SK-N-SH treated with all-trans-retinoic acid at 6 μM for 48 hours (cell line): ENCODE measurements around the gene ARVCF.

Experiments
- ATAC-seq: fragments of 200-7000 bp; cut with Tn5 transposase; 3 replicates; pipeline ENCODE4 v1.9.1; 2020; ENCODE audit warnings: mild to moderate bottlenecking, moderate library complexity
- ARNTL ChIP-seq: fragments of 450-650 bp; formaldehyde crosslinking; IDR thresholded peaks from 2 replicates; pipeline ENCODE4 v1.5.0; 2020; ENCODE audit warnings: low read depth, mild to moderate bottlenecking, moderate library complexity, borderline replicate concordance
- BACH2 ChIP-seq: fragments of 250-450 bp; sonication (Bioruptor Pico); IDR thresholded peaks from 2 replicates; pipeline ENCODE4 v1.9.0; 2021; ENCODE audit warnings: mild to moderate bottlenecking, borderline replicate concordance
- CSDC2 ChIP-seq: fragments of 250-450 bp; sonication (Bioruptor Pico); IDR thresholded peaks from 2 replicates; pipeline ENCODE4 v1.5.0; 2020; ENCODE audit warnings: mild to moderate bottlenecking, moderate library complexity
- GLIS3 ChIP-seq: fragments of 250-450 bp; sonication (Bioruptor Pico); IDR thresholded peaks from 2 replicates; pipeline ENCODE4 v1.5.0; 2020; ENCODE audit warnings: mild to moderate bottlenecking, moderate library complexity
- ISL1 ChIP-seq: fragments of 250-450 bp; sonication (Bioruptor Pico); IDR thresholded peaks from 2 replicates; pipeline ENCODE4 v2.1.2; 2022; ENCODE audit warnings: mild to moderate bottlenecking, moderate library complexity
- OSR1 ChIP-seq: fragments of 250-450 bp; sonication (Bioruptor Pico); IDR thresholded peaks from 2 replicates; pipeline ENCODE4 v1.8.0; 2022; ENCODE audit warnings: moderate library complexity, mild to moderate bottlenecking, inconsistent platforms
- PPARA ChIP-seq: fragments of 250-450 bp; sonication (Bioruptor Pico); IDR thresholded peaks from 2 replicates; pipeline ENCODE4 v1.5.0; 2020; ENCODE audit warnings: mild to moderate bottlenecking, borderline replicate concordance
- RARB ChIP-seq: fragments of 250-450 bp; sonication (Bioruptor Pico); IDR thresholded peaks from 2 replicates; pipeline ENCODE4 v1.8.0; 2021; ENCODE audit warnings: mild to moderate bottlenecking, moderate library complexity
- SNAI2 ChIP-seq: fragments of 250-450 bp; sonication (Bioruptor Pico); IDR thresholded peaks from 2 replicates; pipeline ENCODE4 v1.5.0; 2020; ENCODE audit warnings: mild to moderate bottlenecking, moderate library complexity
- TCF4 ChIP-seq: fragments of 250-450 bp; sonication (Bioruptor Pico); IDR thresholded peaks from 2 replicates; pipeline ENCODE4 v1.8.0; 2021; ENCODE audit warnings: mild to moderate bottlenecking, moderate library complexity, borderline replicate concordance
- TOX ChIP-seq: fragments of 250-450 bp; sonication (Bioruptor Pico); IDR thresholded peaks from 2 replicates; pipeline ENCODE4 v1.8.0; 2021; ENCODE audit warnings: mild to moderate bottlenecking, moderate library complexity, borderline replicate concordance
- ZC3H10 ChIP-seq: fragments of 250-450 bp; sonication (Bioruptor Pico); IDR thresholded peaks from 2 replicates; pipeline ENCODE4 v1.5.1; 2021; ENCODE audit warnings: mild to moderate bottlenecking, moderate library complexity
- ZFP3 ChIP-seq: fragments of 250-450 bp; sonication (Bioruptor Pico); IDR thresholded peaks from 2 replicates; pipeline ENCODE4 v1.5.0; 2020; ENCODE audit warnings: mild to moderate bottlenecking, moderate library complexity
- ZFP30 ChIP-seq: fragments of 450-650 bp; formaldehyde crosslinking; IDR thresholded peaks from 2 replicates; pipeline ENCODE4 v1.5.0; 2022; ENCODE audit warnings: mild to moderate bottlenecking, moderate library complexity
- ZNF565 ChIP-seq: fragments of 450-650 bp; formaldehyde crosslinking; conservative IDR thresholded peaks from 2 replicates; pipeline ENCODE4 v1.5.0; 2020; ENCODE audit warnings: low read depth, mild to moderate bottlenecking, moderate library complexity
- ZNF8 ChIP-seq: fragments of 450-650 bp; formaldehyde crosslinking; IDR thresholded peaks from 2 replicates; pipeline ENCODE4 v1.5.0; 2020; ENCODE audit warnings: mild to moderate bottlenecking, moderate library complexity
- TF ChIP-seq, protein P1 (sequence below): fragments of 250-450 bp; sonication (Bioruptor Pico); IDR thresholded peaks from 2 replicates; pipeline ENCODE4 v1.8.0; 2020; ENCODE audit warnings: mild to moderate bottlenecking, moderate library complexity, borderline replicate concordance
- TF ChIP-seq, protein P2 (sequence below): fragments of 250-450 bp; sonication (Bioruptor Pico); IDR thresholded peaks from 2 replicates; pipeline ENCODE4 v1.8.0; 2021; ENCODE audit warnings: low read depth, mild to moderate bottlenecking, moderate library complexity, borderline replicate concordance
- TF ChIP-seq, protein P3 (sequence below): fragments of 250-450 bp; sonication (Bioruptor Pico); IDR thresholded peaks from 2 replicates; pipeline ENCODE4 v1.5.1; 2021; ENCODE audit warnings: mild to moderate bottlenecking, moderate library complexity
- TF ChIP-seq, protein P4 (sequence below): fragments of 250-450 bp; sonication (Bioruptor Pico); IDR thresholded peaks from 2 replicates; pipeline ENCODE4 v1.5.1; 2020; ENCODE audit warnings: low read depth, mild to moderate bottlenecking, moderate library complexity

Gene ARVCF

GRCh38 chr22:20017622-20017958 lies 967 bp upstream of the ARVCF start:
- no peak for TF ChIP-seq GLIS3 (CRISPR knock-in tag)
- TF ChIP-seq ZC3H10 = no peak
- TF ChIP-seq ZFP3 (CRISPR knock-in tag) = no peak
- no peak for TF ChIP-seq TOX (CRISPR knock-in tag)
- TF ChIP-seq OSR1 (CRISPR knock-in tag) = no peak
- TF ChIP-seq, protein P1, sequence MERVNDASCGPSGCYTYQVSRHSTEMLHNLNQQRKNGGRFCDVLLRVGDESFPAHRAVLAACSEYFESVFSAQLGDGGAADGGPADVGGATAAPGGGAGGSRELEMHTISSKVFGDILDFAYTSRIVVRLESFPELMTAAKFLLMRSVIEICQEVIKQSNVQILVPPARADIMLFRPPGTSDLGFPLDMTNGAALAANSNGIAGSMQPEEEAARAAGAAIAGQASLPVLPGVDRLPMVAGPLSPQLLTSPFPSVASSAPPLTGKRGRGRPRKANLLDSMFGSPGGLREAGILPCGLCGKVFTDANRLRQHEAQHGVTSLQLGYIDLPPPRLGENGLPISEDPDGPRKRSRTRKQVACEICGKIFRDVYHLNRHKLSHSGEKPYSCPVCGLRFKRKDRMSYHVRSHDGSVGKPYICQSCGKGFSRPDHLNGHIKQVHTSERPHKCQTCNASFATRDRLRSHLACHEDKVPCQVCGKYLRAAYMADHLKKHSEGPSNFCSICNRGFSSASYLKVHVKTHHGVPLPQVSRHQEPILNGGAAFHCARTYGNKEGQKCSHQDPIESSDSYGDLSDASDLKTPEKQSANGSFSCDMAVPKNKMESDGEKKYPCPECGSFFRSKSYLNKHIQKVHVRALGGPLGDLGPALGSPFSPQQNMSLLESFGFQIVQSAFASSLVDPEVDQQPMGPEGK (CRISPR knock-in tag) = no peak
- no peak for TF ChIP-seq ZNF565 (CRISPR knock-in tag)
- no peak for TF ChIP-seq CSDC2 (CRISPR knock-in tag)
- TF ChIP-seq, protein P2, sequence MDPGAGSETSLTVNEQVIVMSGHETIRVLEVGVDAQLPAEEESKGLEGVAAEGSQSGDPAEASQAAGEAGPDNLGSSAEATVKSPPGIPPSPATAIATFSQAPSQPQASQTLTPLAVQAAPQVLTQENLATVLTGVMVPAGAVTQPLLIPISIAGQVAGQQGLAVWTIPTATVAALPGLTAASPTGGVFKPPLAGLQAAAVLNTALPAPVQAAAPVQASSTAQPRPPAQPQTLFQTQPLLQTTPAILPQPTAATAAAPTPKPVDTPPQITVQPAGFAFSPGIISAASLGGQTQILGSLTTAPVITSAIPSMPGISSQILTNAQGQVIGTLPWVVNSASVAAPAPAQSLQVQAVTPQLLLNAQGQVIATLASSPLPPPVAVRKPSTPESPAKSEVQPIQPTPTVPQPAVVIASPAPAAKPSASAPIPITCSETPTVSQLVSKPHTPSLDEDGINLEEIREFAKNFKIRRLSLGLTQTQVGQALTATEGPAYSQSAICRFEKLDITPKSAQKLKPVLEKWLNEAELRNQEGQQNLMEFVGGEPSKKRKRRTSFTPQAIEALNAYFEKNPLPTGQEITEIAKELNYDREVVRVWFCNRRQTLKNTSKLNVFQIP (CRISPR knock-in tag) = no peak
- TF ChIP-seq PPARA (CRISPR knock-in tag) = no peak
- TF ChIP-seq TCF4 (CRISPR knock-in tag) = no peak
- no peak for ATAC-seq

- ATAC-seq = no peak
- no peak for TF ChIP-seq TOX (CRISPR knock-in tag)
- no peak for TF ChIP-seq ZFP30 (CRISPR knock-in tag)
- TF ChIP-seq ARNTL (CRISPR knock-in tag) = no peak
- TF ChIP-seq, protein P3, sequence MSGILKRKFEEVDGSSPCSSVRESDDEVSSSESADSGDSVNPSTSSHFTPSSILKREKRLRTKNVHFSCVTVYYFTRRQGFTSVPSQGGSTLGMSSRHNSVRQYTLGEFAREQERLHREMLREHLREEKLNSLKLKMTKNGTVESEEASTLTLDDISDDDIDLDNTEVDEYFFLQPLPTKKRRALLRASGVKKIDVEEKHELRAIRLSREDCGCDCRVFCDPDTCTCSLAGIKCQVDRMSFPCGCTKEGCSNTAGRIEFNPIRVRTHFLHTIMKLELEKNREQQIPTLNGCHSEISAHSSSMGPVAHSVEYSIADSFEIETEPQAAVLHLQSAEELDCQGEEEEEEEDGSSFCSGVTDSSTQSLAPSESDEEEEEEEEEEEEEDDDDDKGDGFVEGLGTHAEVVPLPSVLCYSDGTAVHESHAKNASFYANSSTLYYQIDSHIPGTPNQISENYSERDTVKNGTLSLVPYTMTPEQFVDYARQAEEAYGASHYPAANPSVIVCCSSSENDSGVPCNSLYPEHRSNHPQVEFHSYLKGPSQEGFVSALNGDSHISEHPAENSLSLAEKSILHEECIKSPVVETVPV = no peak
- no peak for TF ChIP-seq PPARA (CRISPR knock-in tag)
Observed at GRCh38 chr22:20015971-20016733, 471 bp downstream of the ARVCF start.

GRCh38 chr22:20015187-20015625 lies 1.4 kb downstream of the ARVCF start:
- no peak for ATAC-seq
- TF ChIP-seq PPARA (CRISPR knock-in tag) (no peak), ISL1 (no peak), ZNF8 (CRISPR knock-in tag) (no peak), ZFP3 (CRISPR knock-in tag) (no peak), GLIS3 (CRISPR knock-in tag) (no peak), TOX (CRISPR knock-in tag) (no peak), ARNTL (CRISPR knock-in tag) (no peak), RARB (CRISPR knock-in tag) (no peak), CSDC2 (CRISPR knock-in tag) (no peak), SNAI2 (CRISPR knock-in tag) (no peak), OSR1 (CRISPR knock-in tag) (no peak), ZNF565 (CRISPR knock-in tag) (no peak), BACH2 (no peak), ZC3H10 (no peak), TCF4 (CRISPR knock-in tag) (no peak)
- TF ChIP-seq, protein P1 (CRISPR knock-in tag) = no peak
- TF ChIP-seq, protein P3 = no peak
- TF ChIP-seq, protein P2 (CRISPR knock-in tag) = no peak
- TF ChIP-seq, protein P4, sequence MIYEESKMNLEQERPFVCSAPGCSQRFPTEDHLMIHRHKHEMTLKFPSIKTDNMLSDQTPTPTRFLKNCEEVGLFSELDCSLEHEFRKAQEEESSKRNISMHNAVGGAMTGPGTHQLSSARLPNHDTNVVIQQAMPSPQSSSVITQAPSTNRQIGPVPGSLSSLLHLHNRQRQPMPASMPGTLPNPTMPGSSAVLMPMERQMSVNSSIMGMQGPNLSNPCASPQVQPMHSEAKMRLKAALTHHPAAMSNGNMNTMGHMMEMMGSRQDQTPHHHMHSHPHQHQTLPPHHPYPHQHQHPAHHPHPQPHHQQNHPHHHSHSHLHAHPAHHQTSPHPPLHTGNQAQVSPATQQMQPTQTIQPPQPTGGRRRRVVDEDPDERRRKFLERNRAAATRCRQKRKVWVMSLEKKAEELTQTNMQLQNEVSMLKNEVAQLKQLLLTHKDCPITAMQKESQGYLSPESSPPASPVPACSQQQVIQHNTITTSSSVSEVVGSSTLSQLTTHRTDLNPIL = no peak
